ENCODE measurements around the gene RSPH6A.
A peak's percentile ranks its signal among the peaks of the same experiment; 100 is the strongest.

Gene RSPH6A

DNA sequence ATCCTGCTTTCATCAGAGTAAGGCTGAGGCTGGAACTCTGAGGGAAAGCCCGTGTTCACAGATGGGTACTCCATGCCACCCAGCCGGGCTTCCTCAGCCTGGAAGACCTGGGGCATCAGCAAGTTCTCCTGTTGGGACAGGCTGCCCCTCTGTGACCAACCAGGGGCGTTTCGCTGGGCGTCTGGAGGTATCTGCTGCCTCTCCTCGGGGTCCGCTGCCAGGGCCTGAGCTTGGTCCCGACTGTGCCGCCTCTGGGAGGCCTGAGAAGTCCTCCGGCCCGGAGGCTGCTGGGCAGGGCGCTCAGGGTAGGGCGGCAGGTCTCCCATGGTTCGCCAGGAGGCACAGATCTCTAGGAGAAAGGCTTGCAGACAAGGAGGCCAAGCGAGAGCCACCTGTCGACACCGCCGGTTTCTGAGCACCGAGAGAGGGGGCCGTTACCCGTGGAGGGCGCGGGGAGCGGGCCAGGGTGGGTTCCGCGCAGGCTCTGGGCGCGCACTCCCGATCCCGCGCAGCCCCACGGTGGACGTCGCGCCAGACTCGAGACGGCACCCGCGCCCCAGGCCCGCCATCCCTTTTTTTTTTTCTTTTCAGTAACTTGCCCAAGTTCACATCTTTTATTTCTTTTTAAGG is at the start of gene RSPH6A:
TSS of gene RSPH6A (minus strand) at position 458 of the 630 bp plus-strand sequence. CDS start at position 326, 132 bp downstream.
- no peak for DNase-seq (ENCODE audit: low spot score)
- TF ChIP-seq, protein P1, sequence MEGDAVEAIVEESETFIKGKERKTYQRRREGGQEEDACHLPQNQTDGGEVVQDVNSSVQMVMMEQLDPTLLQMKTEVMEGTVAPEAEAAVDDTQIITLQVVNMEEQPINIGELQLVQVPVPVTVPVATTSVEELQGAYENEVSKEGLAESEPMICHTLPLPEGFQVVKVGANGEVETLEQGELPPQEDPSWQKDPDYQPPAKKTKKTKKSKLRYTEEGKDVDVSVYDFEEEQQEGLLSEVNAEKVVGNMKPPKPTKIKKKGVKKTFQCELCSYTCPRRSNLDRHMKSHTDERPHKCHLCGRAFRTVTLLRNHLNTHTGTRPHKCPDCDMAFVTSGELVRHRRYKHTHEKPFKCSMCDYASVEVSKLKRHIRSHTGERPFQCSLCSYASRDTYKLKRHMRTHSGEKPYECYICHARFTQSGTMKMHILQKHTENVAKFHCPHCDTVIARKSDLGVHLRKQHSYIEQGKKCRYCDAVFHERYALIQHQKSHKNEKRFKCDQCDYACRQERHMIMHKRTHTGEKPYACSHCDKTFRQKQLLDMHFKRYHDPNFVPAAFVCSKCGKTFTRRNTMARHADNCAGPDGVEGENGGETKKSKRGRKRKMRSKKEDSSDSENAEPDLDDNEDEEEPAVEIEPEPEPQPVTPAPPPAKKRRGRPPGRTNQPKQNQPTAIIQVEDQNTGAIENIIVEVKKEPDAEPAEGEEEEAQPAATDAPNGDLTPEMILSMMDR (IDR thresholded peaks at IDR 0.05; ENCODE audit: extremely low read depth, insufficient read depth, missing control alignments): no peak
- in situ Hi-C loops (cut with MboI; ENCODE audit: low pct_unique_long_range_greater_than_20kb, low sequenced_read_pairs, unreplicated experiment): no loop called here

DNA sequence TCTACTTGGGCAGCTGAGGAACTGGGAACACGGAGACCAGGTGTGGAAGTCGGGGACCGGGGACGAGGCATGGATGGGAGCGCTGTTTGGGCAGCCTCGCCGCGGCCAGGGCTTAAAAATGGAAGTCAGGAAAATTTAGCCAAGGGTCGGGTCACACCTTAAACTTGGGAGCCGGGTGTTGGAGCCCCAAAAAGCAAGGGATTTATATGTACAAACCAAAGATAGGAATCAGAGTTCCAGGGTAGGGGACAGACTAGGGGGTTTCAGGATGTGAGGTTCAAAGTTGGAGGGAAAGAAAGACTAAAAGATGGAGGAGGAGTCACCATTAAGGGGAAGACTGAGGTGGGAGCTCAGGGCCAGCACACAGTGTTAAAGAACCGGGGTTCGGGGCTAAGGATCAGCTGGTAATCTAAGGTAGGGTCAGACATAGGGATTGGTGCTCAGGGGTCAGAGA is 49.5 kb upstream of the RSPH6A start:
- DNase-seq (ENCODE audit: low spot score): no peak
- in situ Hi-C loops (cut with MboI; ENCODE audit: low pct_unique_long_range_greater_than_20kb, low sequenced_read_pairs, unreplicated experiment): no loop called here
- TF ChIP-seq, protein P1 (IDR thresholded peaks at IDR 0.05; ENCODE audit: extremely low read depth, insufficient read depth, missing control alignments): no peak

DNA sequence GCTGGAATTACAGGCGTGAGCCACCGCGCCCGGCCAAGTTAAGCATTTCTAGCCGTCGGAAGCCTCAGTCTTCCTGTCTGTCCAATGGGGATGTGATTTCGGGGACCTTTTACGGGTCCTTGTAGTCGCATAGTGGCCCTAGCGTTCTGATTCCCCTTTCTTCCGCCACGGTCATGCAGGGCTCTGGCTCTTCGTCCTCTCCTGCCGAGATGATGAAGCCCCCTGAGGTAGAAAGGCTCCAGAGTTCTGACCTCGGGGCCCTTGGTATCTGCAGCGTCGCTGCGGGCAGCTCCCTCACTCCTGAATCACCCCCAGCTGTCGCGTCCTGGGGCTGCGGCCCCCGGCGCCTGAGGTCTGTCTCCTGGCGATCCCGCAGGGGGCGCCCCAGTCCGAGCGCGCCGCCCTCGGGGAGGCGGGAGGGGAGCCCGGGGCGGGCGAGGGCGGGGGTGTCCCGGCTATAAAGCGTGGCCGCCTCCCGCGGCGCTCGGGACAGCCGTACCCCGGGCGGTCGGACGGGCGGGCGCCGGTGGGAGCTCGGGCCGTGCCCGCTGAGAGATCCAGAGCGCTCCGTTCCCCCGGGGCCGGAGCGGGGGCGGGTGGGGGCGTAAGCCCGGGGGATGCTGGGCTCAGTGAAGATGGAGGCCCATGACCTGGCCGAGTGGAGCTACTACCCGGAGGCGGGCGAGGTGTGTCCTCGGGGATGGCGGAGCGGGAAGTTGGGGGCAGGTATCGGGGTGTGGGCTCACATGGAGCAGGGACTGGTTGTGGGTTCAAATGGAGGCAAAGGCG is 48.9 kb upstream of the RSPH6A start, which contains the start of gene FOXA3:
TSS of gene FOXA3 (plus strand) at position 487 of the 789 bp plus-strand sequence. CDS start at position 618, 131 bp downstream.
- peak; percentile 93 for DNase-seq (ENCODE audit: low spot score)
- in situ Hi-C loops (cut with MboI; ENCODE audit: low pct_unique_long_range_greater_than_20kb, low sequenced_read_pairs, unreplicated experiment): no loop called here
- TF ChIP-seq, protein P1 (IDR thresholded peaks at IDR 0.05; ENCODE audit: extremely low read depth, insufficient read depth, missing control alignments): peak; percentile 83

DNA sequence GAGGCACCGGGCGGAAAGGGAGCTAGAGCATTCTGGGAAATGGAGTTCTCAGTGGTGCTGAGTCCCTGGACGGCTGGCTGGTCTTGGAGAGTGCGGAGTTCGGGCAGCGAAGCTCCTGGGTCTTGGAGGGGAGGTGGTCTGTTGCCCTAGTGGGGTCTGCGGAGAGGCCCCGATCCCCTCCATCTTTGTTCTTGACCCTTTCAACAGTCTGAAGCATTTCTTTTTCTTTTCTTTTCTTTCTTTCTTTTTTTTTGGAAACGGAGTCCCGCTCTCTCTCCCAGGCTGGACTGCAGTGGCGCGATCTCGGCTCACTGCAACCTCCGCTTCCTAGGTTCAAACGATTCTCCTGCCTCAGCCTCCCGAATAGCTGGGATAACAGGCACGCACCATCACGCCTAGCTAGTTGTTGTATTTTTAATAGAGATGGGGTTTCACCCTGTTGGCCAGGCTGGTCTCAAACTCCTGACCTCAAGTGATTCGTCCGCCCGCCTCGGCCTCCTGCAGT is 48.3 kb upstream of the RSPH6A start:
- in situ Hi-C loops (cut with MboI; ENCODE audit: low pct_unique_long_range_greater_than_20kb, low sequenced_read_pairs, unreplicated experiment): no loop called here
- TF ChIP-seq, protein P1 (IDR thresholded peaks at IDR 0.05; ENCODE audit: extremely low read depth, insufficient read depth, missing control alignments): no peak
- no peak for DNase-seq (ENCODE audit: low spot score)

DNA sequence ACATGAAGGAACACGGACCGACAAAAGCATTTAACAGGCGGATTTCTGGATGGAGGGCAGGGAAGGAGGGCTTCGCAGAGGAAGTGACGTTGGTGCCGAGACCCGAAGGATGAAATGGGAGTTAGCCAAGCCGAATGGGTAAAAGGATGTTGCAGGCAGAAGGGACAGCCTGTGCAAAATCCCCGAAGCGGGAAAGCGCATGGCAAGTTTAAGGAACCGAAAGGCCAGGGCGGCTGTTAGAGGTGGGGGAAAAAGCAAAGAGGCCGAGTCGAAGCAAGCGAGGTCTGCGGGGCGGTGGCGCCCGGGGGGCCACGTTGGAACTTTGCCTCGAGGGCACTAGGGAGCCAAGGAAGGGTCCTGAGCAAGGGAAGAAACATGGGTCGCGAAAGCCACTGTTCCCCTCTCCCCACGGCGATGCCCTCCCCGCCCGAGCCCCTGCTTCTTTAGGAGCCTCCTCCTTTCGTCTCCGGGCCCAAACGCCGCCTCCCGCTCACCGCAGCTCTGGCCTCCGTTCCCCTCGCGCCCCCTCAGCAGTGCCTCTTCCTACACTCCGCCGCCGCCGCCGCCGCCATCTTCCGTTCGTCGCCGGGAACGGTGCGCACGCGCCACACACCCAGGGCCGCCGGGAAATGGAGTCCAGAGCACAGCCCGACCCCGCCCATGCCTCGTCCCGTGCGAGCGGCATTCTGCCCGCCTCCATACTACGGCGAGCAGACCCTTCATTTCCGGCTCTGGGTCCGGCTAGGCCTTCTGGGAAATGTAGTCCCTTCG is 47.6 kb upstream of the RSPH6A start, which contains the start of gene SYMPK:
TSS of gene SYMPK (minus strand) at position 584 of the 771 bp plus-strand sequence. CDS start 8,652 bp downstream, outside the sequence.
- DNase-seq (ENCODE audit: low spot score): peak; percentile 100
- TF ChIP-seq, protein P1 (IDR thresholded peaks at IDR 0.05; ENCODE audit: extremely low read depth, insufficient read depth, missing control alignments): no peak
- in situ Hi-C loops (cut with MboI; ENCODE audit: low pct_unique_long_range_greater_than_20kb, low sequenced_read_pairs, unreplicated experiment): no loop called here

DNA sequence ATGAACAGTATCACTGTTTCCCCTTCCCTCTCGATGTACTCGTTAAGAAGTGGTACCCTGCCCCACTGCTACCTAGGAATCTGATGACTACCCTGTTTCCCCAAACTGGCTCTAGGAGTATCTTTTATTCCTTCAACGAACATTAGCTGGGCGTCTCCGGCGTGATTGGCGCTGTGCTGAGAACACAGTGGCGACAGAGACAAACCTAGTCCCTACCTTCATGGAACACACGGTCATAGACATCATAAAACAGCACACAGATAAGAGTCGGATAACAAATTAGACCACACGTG is 47.1 kb upstream of the RSPH6A start:
- in situ Hi-C loops (cut with MboI; ENCODE audit: low pct_unique_long_range_greater_than_20kb, low sequenced_read_pairs, unreplicated experiment): no loop called here
- no peak for DNase-seq (ENCODE audit: low spot score)
- TF ChIP-seq, protein P1 (IDR thresholded peaks at IDR 0.05; ENCODE audit: extremely low read depth, insufficient read depth, missing control alignments): no peak

All from GM13977 (cell line).